Activated T-helper 2 cell treated with anti-CD3 and anti-CD28 coated beads, Interferon-gamma antibody, Interleukin-2, Interleukin-4, amounts not matched to agents 10 μg/mL and 5 μg/mL and 100 μg/mL, durations not matched to agents 14 hours and 24 hours and 36 hours (primary cell): ENCODE results near the gene ANKRD13C. TPM values are rescaled to one million over a fixed set of nuclear protein-coding genes. Genes with fewer than 3 reads are reported as not detected.
"Not testable (repeated sequence)": the region's sequence is repeated elsewhere in the genome, so short reads cannot be mapped to it uniquely, and the experiment has no call there.

Experiments
- DNase-seq: peaks from one replicate; pipeline ENCODE4 v3.0.0; 2021; ENCODE audit warnings: low spot score
- H3K27ac Mint-ChIP-seq: one replicate; pipeline ENCODE4 v1.8.0; 2021; ENCODE audit warnings: mixed read lengths
- H3K27me3 Mint-ChIP-seq: one replicate; pipeline ENCODE4 v1.8.0; 2021; ENCODE audit warnings: low read depth, mixed read lengths
- H3K36me3 Mint-ChIP-seq: one replicate; pipeline ENCODE4 v1.8.0; 2021; ENCODE audit warnings: low read depth, mixed read lengths
- H3K4me1 Mint-ChIP-seq: one replicate; pipeline ENCODE4 v1.8.0; 2021; ENCODE audit warnings: low read depth, mixed read lengths
- H3K4me3 Mint-ChIP-seq: one replicate; pipeline ENCODE4 v1.8.0; 2021; ENCODE audit warnings: low read depth, mild to moderate bottlenecking, moderate library complexity, mixed read lengths
- H3K9me3 Mint-ChIP-seq: one replicate; pipeline ENCODE4 v1.8.0; 2021; ENCODE audit warnings: mixed read lengths
- intact Hi-C: fragments of 100-400 bp; cut with micrococcal nuclease; formaldehyde crosslinking; loops from one replicate; pipeline ENCODE4 v1.15.1; 2023
- total RNA-seq: library from RNA; stranded (reverse); gene quantifications from 2 replicates; pipeline ENCODE4 v1.2.3, GENCODE V29; 2022

The ANKRD13C gene
- total RNA-seq, 1 donor from 2014 or later = 24.7 TPM

- H3K27me3 Mint-ChIP-seq = no peaks in the 10 kb centered on the region
- H3K27ac Mint-ChIP-seq = no peak overlapping the region
- no peak for DNase-seq
- no peaks in the 10 kb centered on the region for H3K4me1 Mint-ChIP-seq
- H3K4me3 Mint-ChIP-seq = no peak overlapping the region
- no peaks in the 10 kb centered on the region for H3K36me3 Mint-ChIP-seq
- H3K9me3 Mint-ChIP-seq = no peaks in the 10 kb centered on the region
- intact Hi-C loops = no loop called here
These were observed 21.7 kb upstream of the ANKRD13C start for GRCh38 chr1:70376196-70376595.

- DNase-seq, H3K4me1 Mint-ChIP-seq, intact Hi-C loops, H3K27ac Mint-ChIP-seq, H3K9me3 Mint-ChIP-seq, H3K4me3 Mint-ChIP-seq, H3K27me3 Mint-ChIP-seq, H3K36me3 Mint-ChIP-seq: not testable (repeated sequence)
These were observed 19.1 kb upstream of the ANKRD13C start for GRCh38 chr1:70373580-70373979.

- Mint-ChIP-seq H3K27me3 (no peaks in the 10 kb centered on the region), H3K4me3 (no peak overlapping the region), H3K4me1 (no peaks in the 10 kb centered on the region), H3K27ac (no peak overlapping the region), H3K36me3 (no peaks in the 10 kb centered on the region), H3K9me3 (no peaks in the 10 kb centered on the region)
- intact Hi-C loops = no loop called here
- no peak for DNase-seq
These were observed 17.9 kb upstream of the ANKRD13C start for GRCh38 chr1:70372426-70372825.

GRCh38 chr1:70371586-70371985 is 17.1 kb upstream of the ANKRD13C start:
- H3K4me3 Mint-ChIP-seq, H3K27me3 Mint-ChIP-seq, H3K9me3 Mint-ChIP-seq, DNase-seq, H3K27ac Mint-ChIP-seq, H3K36me3 Mint-ChIP-seq, H3K4me1 Mint-ChIP-seq, intact Hi-C loops: not testable (repeated sequence)

GRCh38 chr1:70367397-70367796 is 12.9 kb upstream of the ANKRD13C start:
- H3K27me3 Mint-ChIP-seq, H3K9me3 Mint-ChIP-seq, H3K36me3 Mint-ChIP-seq, H3K4me1 Mint-ChIP-seq, H3K4me3 Mint-ChIP-seq, DNase-seq, H3K27ac Mint-ChIP-seq, intact Hi-C loops: not testable (repeated sequence)

GRCh38 chr1:70366997-70367396 is 12.5 kb upstream of the ANKRD13C start:
- H3K9me3 Mint-ChIP-seq, H3K4me1 Mint-ChIP-seq, intact Hi-C loops, H3K4me3 Mint-ChIP-seq, H3K27ac Mint-ChIP-seq, H3K36me3 Mint-ChIP-seq, H3K27me3 Mint-ChIP-seq, DNase-seq: not testable (repeated sequence)

- H3K27me3 Mint-ChIP-seq, H3K4me3 Mint-ChIP-seq, H3K4me1 Mint-ChIP-seq, DNase-seq, H3K36me3 Mint-ChIP-seq, H3K27ac Mint-ChIP-seq, intact Hi-C loops, H3K9me3 Mint-ChIP-seq: not testable (repeated sequence)
These were observed 12.0 kb upstream of the ANKRD13C start for GRCh38 chr1:70366425-70366952.

- no peak overlapping the region for H3K4me3 Mint-ChIP-seq
- intact Hi-C loops = no loop called here
- H3K27me3 Mint-ChIP-seq = no peaks in the 10 kb centered on the region
- no peaks in the 10 kb centered on the region for H3K9me3 Mint-ChIP-seq
- H3K4me1 Mint-ChIP-seq = peaks cover 6% of the 10 kb centered on the region
- peaks cover 3% of the 10 kb centered on the region for H3K36me3 Mint-ChIP-seq
- H3K27ac Mint-ChIP-seq = no peak overlapping the region
- no peak for DNase-seq
These were observed 9.9 kb upstream of the ANKRD13C start for GRCh38 chr1:70364439-70364838.

GRCh38 chr1:70361727-70362398 is 7.3 kb upstream of the ANKRD13C start:
- Mint-ChIP-seq H3K36me3 (peaks cover 3% of the 10 kb centered on the region), H3K27ac (no peak overlapping the region), H3K9me3 (no peaks in the 10 kb centered on the region), H3K4me1 (peaks cover 4% of the 10 kb centered on the region), H3K4me3 (no peak overlapping the region), H3K27me3 (no peaks in the 10 kb centered on the region)
- no peak for DNase-seq
- intact Hi-C loops = no loop called here

GRCh38 chr1:70360321-70360720 is 5.8 kb upstream of the ANKRD13C start:
- DNase-seq = no peak
- H3K36me3 Mint-ChIP-seq = peaks cover 7% of the 10 kb centered on the region
- H3K27me3 Mint-ChIP-seq = no peaks in the 10 kb centered on the region
- H3K4me3 Mint-ChIP-seq = no peak overlapping the region
- no peak overlapping the region for H3K27ac Mint-ChIP-seq
- peaks cover 10% of the 10 kb centered on the region for H3K4me1 Mint-ChIP-seq
- no peaks in the 10 kb centered on the region for H3K9me3 Mint-ChIP-seq
- intact Hi-C loops = no loop called here

- Mint-ChIP-seq H3K27me3 (no peaks in the 10 kb centered on the region), H3K4me1 (peaks cover 15% of the 10 kb centered on the region), H3K27ac (no peak overlapping the region), H3K36me3 (peaks cover 10% of the 10 kb centered on the region), H3K9me3 (peaks cover 4% of the 10 kb centered on the region), H3K4me3 (no peak overlapping the region)
- no peak for DNase-seq
- intact Hi-C loops = loop anchor here (10.0 kb wide), 1 partner anchor 224 kb away; no protein-coding TSS in a partner anchor
These were observed 4.5 kb upstream of the ANKRD13C start for GRCh38 chr1:70358921-70359564.

GRCh38 chr1:70355920-70356319 is 1.4 kb upstream of the ANKRD13C start:
- H3K4me1 Mint-ChIP-seq = peaks cover 23% of the 10 kb centered on the region
- peaks cover 4% of the 10 kb centered on the region for H3K9me3 Mint-ChIP-seq
- H3K36me3 Mint-ChIP-seq = peaks cover 21% of the 10 kb centered on the region
- intact Hi-C loops = loop anchor here (2.0 to 10.0 kb wide), 2 partner anchors 221 to 725 kb away; partner anchors contain the start of gene ZRANB2
- peak overlapping the region; percentile 91 for H3K4me3 Mint-ChIP-seq
- peak overlapping the region; percentile 77 for H3K27ac Mint-ChIP-seq
- DNase-seq = no peak
- H3K27me3 Mint-ChIP-seq = no peaks in the 10 kb centered on the region

GRCh38 chr1:70355111-70355407 is 537 bp upstream of the ANKRD13C start:
- intact Hi-C loops = loop anchor here (2.0 to 10.0 kb wide), 2 partner anchors 220 to 726 kb away; partner anchors contain the start of gene ZRANB2
- H3K36me3 Mint-ChIP-seq = peaks cover 24% of the 10 kb centered on the region
- H3K4me1 Mint-ChIP-seq = peaks cover 29% of the 10 kb centered on the region
- no peak for DNase-seq
- peak overlapping the region; percentile 91 for H3K4me3 Mint-ChIP-seq
- H3K27me3 Mint-ChIP-seq = no peaks in the 10 kb centered on the region
- peaks cover 4% of the 10 kb centered on the region for H3K9me3 Mint-ChIP-seq
- H3K27ac Mint-ChIP-seq = peak overlapping the region; percentile 94
